ENCODE data around the gene TSPEAR.
"Not testable (repeated sequence)": the region's sequence is repeated elsewhere in the genome, so short reads cannot be mapped to it uniquely, and the experiment has no call there.

TSPEAR gene

GRCh38 chr21:44589094-44589493 is 122.3 kb downstream of the TSPEAR start:
- DNase-seq (ENCODE audit: low read depth in 3 of 3), result no peak

- no peak for DNase-seq (ENCODE audit: low read depth in 3 of 3)
These were observed 125.5 kb downstream of the TSPEAR start for GRCh38 chr21:44585892-44586291.

- peak in 2 of 3 donors; percentile 6 to 29 for DNase-seq (ENCODE audit: low read depth in 3 of 3)
These were observed 127.6 kb downstream of the TSPEAR start for GRCh38 chr21:44583800-44584147.

- DNase-seq (ENCODE audit: low read depth in 3 of 3), result no peak
These were observed 128.1 kb downstream of the TSPEAR start for GRCh38 chr21:44583089-44583799.

- DNase-seq (ENCODE audit: low read depth in 3 of 3), result no peak
These were observed 129.3 kb downstream of the TSPEAR start for GRCh38 chr21:44582055-44582454.

GRCh38 chr21:44581158-44581557 is 130.2 kb downstream of the TSPEAR start:
- no peak for DNase-seq (ENCODE audit: low read depth in 3 of 3)

GRCh38 chr21:44580231-44580821 is 131.0 kb downstream of the TSPEAR start, which contains the start of gene KRTAP10-5:
Gene KRTAP10-5 (minus strand): TSS chr21:44580604. CDS start chr21:44580578, 26 bp downstream.
- not testable (repeated sequence) for DNase-seq (ENCODE audit: low read depth in 3 of 3)

- no peak for DNase-seq (ENCODE audit: low read depth in 3 of 3)
These were observed 131.6 kb downstream of the TSPEAR start for GRCh38 chr21:44579833-44580144.

GRCh38 chr21:44579056-44579832 is 132.1 kb downstream of the TSPEAR start:
- no peak for DNase-seq (ENCODE audit: low read depth in 3 of 3)

- no peak for DNase-seq (ENCODE audit: low read depth in 3 of 3)
These were observed 132.9 kb downstream of the TSPEAR start for GRCh38 chr21:44578371-44579055.

- no peak for DNase-seq (ENCODE audit: low read depth in 3 of 3)
These were observed 135.3 kb downstream of the TSPEAR start for GRCh38 chr21:44576025-44576420.

GRCh38 chr21:44575307-44576024 is 135.9 kb downstream of the TSPEAR start:
- no peak for DNase-seq (ENCODE audit: low read depth in 3 of 3)

GRCh38 chr21:44574457-44575306 is 136.7 kb downstream of the TSPEAR start:
- DNase-seq (ENCODE audit: low read depth in 3 of 3), result no peak

GRCh38 chr21:44573630-44574456 is 137.5 kb downstream of the TSPEAR start, which contains the start of gene KRTAP10-4:
Gene KRTAP10-4 (plus strand): TSS chr21:44573729. CDS start chr21:44573759, 30 bp downstream.
- DNase-seq (ENCODE audit: low read depth in 3 of 3), result not testable (repeated sequence)

GRCh38 chr21:44572959-44573583 is 138.3 kb downstream of the TSPEAR start:
- no peak for DNase-seq (ENCODE audit: low read depth in 3 of 3)

- no peak for DNase-seq (ENCODE audit: low read depth in 3 of 3)
These were observed 139.3 kb downstream of the TSPEAR start for GRCh38 chr21:44571844-44572782.

- no peak for DNase-seq (ENCODE audit: low read depth in 3 of 3)
These were observed 140.1 kb downstream of the TSPEAR start for GRCh38 chr21:44571296-44571695.
